Thoracic aorta (tissue), 2 donors: ENCODE data around the gene NEDD4L. TPM values are rescaled to one million over a fixed set of nuclear protein-coding genes. Genes with fewer than 3 reads are reported as not detected.

Source experiments
- ATAC-seq: fragments of 150-250 bp; one replicate; pipeline ENCODE4 v1.8.0; 2017; ENCODE audit warnings: low read depth; ENCODE audit not compliant: insufficient number of reproducible peaks, low FRiP score
- DNase-seq: peaks from one replicate; pipeline ENCODE4 v3.0.0-alpha.2; 2020; ENCODE audit warnings: low spot score
- H3K27ac ChIP-seq, 2 donors: fragments of 200-600 bp; sonication (generic); 1 replicate in 1 of 2; 2 replicates in 1 of 2; pipeline ENCODE4 v1.5.1; 2016; ENCODE audit warnings: mild to moderate bottlenecking in 2 of 2, moderate library complexity in 2 of 2
- H3K27me3 ChIP-seq: fragments of 200-600 bp; sonication (generic); replicated peaks from 2 replicates; pipeline ENCODE4 v1.6.0; 2016; ENCODE audit warnings: mild to moderate bottlenecking; ENCODE audit not compliant: insufficient read depth
- H3K36me3 ChIP-seq: fragments of 200-600 bp; sonication (generic); one replicate; pipeline ENCODE4 v1.5.1; 2016
- H3K4me1 ChIP-seq, 2 donors: fragments of 200-600 bp; sonication (generic); 1 replicate in 1 of 2; 2 replicates in 1 of 2; pipeline versions ENCODE4 v1.5.1 to v1.6.0; 2016; ENCODE audit warnings: low read depth in 2 of 2, mild to moderate bottlenecking in 1 of 2; ENCODE audit not compliant: control insufficient read depth in 1 of 2
- H3K4me3 ChIP-seq: fragments of 200-600 bp; sonication (generic); 2 replicates; pipeline ENCODE4 v1.5.1; 2016; ENCODE audit warnings: mild to moderate bottlenecking
- H3K9me3 ChIP-seq: fragments of 200-600 bp; sonication (generic); 2 replicates; pipeline ENCODE4 v1.5.1; 2016
- total RNA-seq, 2 donors: library from RNA; depleted of rRNA; stranded (reverse); fragments of >200 nt; gene quantifications; one replicate each; pipeline versions ENCODE4 v1.1.0 to v1.2.3, GENCODE V29; 2016
- TF ChIP-seq, protein P1 (sequence below): fragments of 200-600 bp; sonication (generic); IDR thresholded peaks from one replicate; pipeline ENCODE4 v1.5.1; 2019; ENCODE audit warnings: antibody characterized with exemption

The NEDD4L gene
- total RNA-seq, 2 donors from 2014 or later, result 13.9 to 22.9 TPM

DNA sequence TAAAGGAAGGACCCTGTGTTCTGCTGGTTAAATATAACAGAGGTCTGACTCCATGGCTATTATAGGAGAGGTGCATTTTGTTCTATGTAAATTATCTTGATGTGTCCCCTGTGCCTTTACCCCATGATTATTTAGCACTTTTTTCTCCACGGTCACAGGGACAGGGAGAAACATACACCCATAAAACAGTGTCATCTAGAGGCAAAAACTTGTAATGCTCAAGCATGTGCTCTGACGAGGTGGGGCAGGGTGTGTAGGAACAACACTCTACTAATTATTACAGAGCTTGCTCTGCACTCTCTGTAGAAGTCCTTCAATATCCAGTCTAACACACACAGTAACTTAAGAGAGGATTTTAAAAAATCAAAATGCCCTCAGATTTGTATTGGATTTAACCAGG is 187.9 kb downstream of the NEDD4L start:
- DNase-seq, result no peak
- Histone ChIP-seq H3K4me1 (no peaks in the 10 kb centered on the region), H3K4me3 (no peak overlapping the region), H3K27me3 (no peaks in the 10 kb centered on the region), H3K27ac (no peak overlapping the region), H3K9me3 (no peaks in the 10 kb centered on the region), H3K36me3 (no peaks in the 10 kb centered on the region)
- no peak for ATAC-seq
- TF ChIP-seq, protein P1, sequence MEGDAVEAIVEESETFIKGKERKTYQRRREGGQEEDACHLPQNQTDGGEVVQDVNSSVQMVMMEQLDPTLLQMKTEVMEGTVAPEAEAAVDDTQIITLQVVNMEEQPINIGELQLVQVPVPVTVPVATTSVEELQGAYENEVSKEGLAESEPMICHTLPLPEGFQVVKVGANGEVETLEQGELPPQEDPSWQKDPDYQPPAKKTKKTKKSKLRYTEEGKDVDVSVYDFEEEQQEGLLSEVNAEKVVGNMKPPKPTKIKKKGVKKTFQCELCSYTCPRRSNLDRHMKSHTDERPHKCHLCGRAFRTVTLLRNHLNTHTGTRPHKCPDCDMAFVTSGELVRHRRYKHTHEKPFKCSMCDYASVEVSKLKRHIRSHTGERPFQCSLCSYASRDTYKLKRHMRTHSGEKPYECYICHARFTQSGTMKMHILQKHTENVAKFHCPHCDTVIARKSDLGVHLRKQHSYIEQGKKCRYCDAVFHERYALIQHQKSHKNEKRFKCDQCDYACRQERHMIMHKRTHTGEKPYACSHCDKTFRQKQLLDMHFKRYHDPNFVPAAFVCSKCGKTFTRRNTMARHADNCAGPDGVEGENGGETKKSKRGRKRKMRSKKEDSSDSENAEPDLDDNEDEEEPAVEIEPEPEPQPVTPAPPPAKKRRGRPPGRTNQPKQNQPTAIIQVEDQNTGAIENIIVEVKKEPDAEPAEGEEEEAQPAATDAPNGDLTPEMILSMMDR, result no peak

- Histone ChIP-seq H3K4me3 (no peak overlapping the region), H3K36me3 (no peaks in the 10 kb centered on the region), H3K4me1 (no peaks in the 10 kb centered on the region), H3K9me3 (no peaks in the 10 kb centered on the region), H3K27me3 (no peaks in the 10 kb centered on the region), H3K27ac (no peak overlapping the region)
- TF ChIP-seq, protein P1, result no peak
- no peak for ATAC-seq
- no peak for DNase-seq
Observed at GRCh38 chr18:58232668-58233067, 188.6 kb downstream of the NEDD4L start.

- Histone ChIP-seq H3K4me3 (no peak overlapping the region), H3K9me3 (no peaks in the 10 kb centered on the region), H3K36me3 (no peaks in the 10 kb centered on the region), H3K27me3 (no peaks in the 10 kb centered on the region), H3K4me1 (no peaks in the 10 kb centered on the region), H3K27ac (no peak overlapping the region)
- DNase-seq, result no peak
- ATAC-seq, result no peak
- TF ChIP-seq, protein P1, result no peak
Observed at GRCh38 chr18:58234359-58234741, 190.3 kb downstream of the NEDD4L start.

- Histone ChIP-seq H3K4me1 (no peaks in the 10 kb centered on the region), H3K36me3 (no peaks in the 10 kb centered on the region), H3K9me3 (no peaks in the 10 kb centered on the region), H3K27me3 (no peaks in the 10 kb centered on the region), H3K27ac (no peak overlapping the region), H3K4me3 (no peak overlapping the region)
- ATAC-seq (no peak), DNase-seq (no peak)
- TF ChIP-seq, protein P1, result no peak
Observed at GRCh38 chr18:58235001-58235436, 191.0 kb downstream of the NEDD4L start.

DNA sequence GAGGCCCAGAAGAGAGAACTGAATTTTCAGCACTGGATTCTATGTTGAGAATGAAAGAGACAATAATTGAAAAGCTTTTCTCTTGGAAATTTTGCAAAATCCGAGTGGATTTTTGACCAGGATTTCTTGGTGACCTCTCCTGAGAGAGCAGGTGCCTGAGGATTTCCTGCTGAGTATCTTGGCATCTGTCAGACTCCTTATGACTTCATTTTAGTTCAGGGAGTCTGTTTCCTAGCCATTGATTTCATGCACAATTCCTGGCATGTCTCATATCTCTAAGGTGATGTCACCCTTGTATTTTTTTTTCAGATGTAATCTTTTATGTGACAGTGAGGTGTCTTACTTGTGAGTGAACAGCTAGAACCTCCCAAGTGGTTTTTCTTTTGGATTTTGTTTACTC is 195.9 kb downstream of the NEDD4L start:
- Histone ChIP-seq H3K27ac (no peak overlapping the region), H3K9me3 (no peaks in the 10 kb centered on the region), H3K27me3 (no peaks in the 10 kb centered on the region), H3K4me1 (no peaks in the 10 kb centered on the region), H3K4me3 (no peak overlapping the region), H3K36me3 (no peaks in the 10 kb centered on the region)
- DNase-seq (no peak), ATAC-seq (no peak)
- TF ChIP-seq, protein P1, result no peak
